MG63 (cell line): ENCODE data around the gene AGAP1. TPM values are rescaled to one million over a fixed set of nuclear protein-coding genes. Genes with fewer than 3 reads are reported as not detected.

Experiments used
- DNase-seq: peaks from one replicate; pipeline ENCODE4 v3.0.0-alpha.2; 2020
- H3K27me3 ChIP-seq: fragments of 250-450 bp; sonication (Bioruptor Pico); 2 replicates; pipeline ENCODE4 v1.5.1; 2020; ENCODE audit warnings: mild to moderate bottlenecking, moderate library complexity
- H3K36me3 ChIP-seq: fragments of 250-450 bp; sonication (Bioruptor Pico); 2 replicates; pipeline ENCODE4 v1.5.1; 2020; ENCODE audit warnings: mild to moderate bottlenecking, moderate library complexity
- H3K4me3 ChIP-seq: fragments of 250-450 bp; sonication (Bioruptor Pico); 2 replicates; pipeline ENCODE4 v1.5.1; 2020; ENCODE audit warnings: mild to moderate bottlenecking, moderate library complexity
- H3K9me3 ChIP-seq: fragments of 250-450 bp; sonication (Bioruptor Pico); 2 replicates; pipeline ENCODE4 v1.5.1; 2020; ENCODE audit warnings: mild to moderate bottlenecking, moderate library complexity
- total RNA-seq: library from RNA; depleted of rRNA; stranded (reverse); fragments of >200 nt; shearing (Covaris generic); gene quantifications from 2 replicates; pipeline ENCODE4 v1.2.3, GENCODE V29; 2014; ENCODE audit warnings: low replicate concordance

Gene AGAP1
- total RNA-seq, 1 experiment from 2014 or later = 8.8 TPM

DNA sequence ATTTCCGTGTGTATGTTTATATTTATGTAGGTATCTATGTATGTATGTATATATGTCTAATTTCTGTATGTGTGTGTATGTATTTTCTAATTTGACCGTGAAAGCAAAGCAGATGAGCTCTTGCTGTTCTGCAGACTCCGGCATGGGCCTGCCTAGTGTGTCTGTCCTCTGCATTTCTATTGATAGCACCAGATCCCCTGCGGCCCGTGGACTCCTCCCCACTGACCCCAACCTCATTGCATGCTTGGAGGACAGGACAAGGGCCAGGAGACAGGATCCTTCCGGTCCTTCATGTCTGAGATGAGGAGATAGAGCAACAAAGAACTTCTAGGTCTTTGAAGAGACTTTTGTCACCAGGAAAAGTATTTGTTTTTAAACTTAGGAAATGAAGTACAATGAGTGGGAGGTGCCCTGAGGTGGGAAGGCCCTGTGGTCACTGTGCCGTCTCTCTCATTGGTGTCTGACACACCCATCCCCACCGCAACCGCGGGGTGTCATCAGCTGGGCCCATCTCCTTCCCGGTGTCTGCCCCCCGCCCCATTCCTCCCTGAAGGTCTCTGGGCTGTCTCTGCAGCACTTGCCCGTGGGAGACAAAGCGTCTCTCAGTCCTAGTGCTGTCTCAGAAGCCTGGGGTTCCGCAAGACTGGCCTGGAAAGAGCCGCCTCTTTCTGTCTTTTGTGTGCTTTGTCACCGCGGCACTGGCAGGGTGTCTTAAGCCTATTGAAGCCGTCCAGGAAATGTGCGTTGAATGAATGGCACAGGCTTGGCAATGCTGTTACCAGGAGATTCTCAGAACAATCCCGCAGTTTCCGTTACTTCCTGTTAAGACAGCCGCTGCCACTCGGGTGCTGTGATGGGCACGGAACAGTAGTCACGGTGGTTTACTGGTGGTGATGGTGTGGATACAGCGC is 216.4 kb downstream of the AGAP1 start:
- H3K9me3 ChIP-seq = no peaks in the 10 kb centered on the region
- no peaks in the 10 kb centered on the region for H3K36me3 ChIP-seq
- DNase-seq = no peak
- H3K4me3 ChIP-seq = no peak overlapping the region
- no peaks in the 10 kb centered on the region for H3K27me3 ChIP-seq

DNA sequence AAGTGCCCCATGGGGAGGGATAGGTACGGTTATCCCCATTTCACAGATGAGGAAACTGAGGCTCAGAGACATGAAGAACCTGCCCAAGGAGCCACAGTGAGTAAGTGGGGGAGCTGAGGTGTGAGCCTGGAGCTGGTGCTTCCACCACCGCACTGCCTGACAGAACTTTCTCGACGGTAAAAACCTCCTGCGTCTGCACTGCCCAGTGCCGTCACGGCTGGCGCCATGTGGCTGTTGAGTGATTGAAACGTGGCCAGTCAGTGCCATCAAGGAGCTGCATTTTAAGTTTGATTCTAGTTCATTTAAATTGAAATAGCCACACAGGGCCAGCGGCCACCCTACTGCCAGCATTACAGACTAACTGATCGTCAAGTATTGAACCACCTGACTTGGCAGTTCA is 217.1 kb downstream of the AGAP1 start:
- Histone ChIP-seq H3K36me3 (no peaks in the 10 kb centered on the region), H3K27me3 (no peaks in the 10 kb centered on the region), H3K9me3 (no peaks in the 10 kb centered on the region), H3K4me3 (no peak overlapping the region)
- DNase-seq = no peak

DNA sequence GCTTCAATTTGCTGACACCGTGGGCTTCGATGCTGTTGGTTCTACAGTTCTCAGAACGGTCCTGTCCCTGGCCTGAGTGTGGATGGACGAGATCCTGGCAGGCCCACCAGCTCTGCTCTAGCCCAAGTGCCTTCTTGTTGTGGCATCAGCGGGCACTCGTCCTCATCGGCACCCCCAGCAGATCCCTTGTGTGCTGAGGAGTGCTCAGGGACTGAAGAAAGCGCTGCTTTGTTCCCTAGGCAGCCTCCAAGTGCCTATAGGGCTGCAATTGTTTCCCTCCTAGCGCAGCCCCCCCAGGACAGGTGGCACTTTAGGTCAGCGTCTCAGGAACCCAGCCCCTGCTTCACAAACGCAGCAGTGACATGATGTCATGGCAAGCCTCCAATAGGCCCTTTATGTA is 217.7 kb downstream of the AGAP1 start:
- Histone ChIP-seq H3K27me3 (no peaks in the 10 kb centered on the region), H3K4me3 (no peak overlapping the region), H3K36me3 (no peaks in the 10 kb centered on the region), H3K9me3 (no peaks in the 10 kb centered on the region)
- DNase-seq = no peak

DNA sequence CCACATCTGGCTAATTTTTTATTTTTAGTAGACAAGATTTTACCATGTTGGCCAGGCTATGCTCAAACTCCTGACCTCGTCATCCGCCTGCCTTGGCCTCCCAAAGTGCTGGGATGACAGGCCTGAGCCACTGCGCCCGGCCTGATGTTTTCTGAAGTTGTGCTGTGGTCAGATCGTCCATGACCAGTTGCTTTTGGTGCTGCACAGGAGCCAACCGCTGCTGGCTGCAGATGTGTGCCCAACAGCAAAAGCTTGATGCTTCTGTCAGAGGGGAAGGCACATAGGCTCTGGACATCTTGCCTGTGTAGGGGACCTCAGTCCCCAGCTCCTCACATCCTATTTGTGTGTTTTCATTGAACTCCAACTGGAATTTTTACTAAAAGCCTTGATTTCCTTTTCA is 218.3 kb downstream of the AGAP1 start:
- DNase-seq = no peak
- Histone ChIP-seq H3K36me3 (no peaks in the 10 kb centered on the region), H3K27me3 (no peaks in the 10 kb centered on the region), H3K4me3 (no peak overlapping the region), H3K9me3 (no peaks in the 10 kb centered on the region)

DNA sequence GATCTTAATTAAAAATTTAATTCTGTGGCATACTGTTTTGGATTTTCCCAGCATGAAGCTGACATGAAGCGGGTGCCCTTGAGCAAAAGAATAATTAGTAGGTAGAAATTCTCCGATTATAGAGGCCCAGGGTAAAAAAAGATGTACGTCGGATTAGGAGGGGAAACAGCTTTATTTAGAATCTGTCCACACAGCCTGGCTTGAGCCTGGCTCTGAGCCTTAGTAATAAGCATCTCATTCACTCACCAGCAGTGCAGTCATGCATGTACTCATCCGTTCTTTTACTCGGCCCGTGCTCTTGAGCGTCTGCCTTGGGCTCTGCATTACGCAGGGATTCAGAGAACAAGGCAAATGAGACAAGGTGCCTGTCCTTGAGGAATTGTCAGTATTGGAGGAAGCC is 219.3 kb downstream of the AGAP1 start:
- Histone ChIP-seq H3K36me3 (no peaks in the 10 kb centered on the region), H3K27me3 (no peaks in the 10 kb centered on the region), H3K9me3 (no peaks in the 10 kb centered on the region), H3K4me3 (no peak overlapping the region)
- no peak for DNase-seq

DNA sequence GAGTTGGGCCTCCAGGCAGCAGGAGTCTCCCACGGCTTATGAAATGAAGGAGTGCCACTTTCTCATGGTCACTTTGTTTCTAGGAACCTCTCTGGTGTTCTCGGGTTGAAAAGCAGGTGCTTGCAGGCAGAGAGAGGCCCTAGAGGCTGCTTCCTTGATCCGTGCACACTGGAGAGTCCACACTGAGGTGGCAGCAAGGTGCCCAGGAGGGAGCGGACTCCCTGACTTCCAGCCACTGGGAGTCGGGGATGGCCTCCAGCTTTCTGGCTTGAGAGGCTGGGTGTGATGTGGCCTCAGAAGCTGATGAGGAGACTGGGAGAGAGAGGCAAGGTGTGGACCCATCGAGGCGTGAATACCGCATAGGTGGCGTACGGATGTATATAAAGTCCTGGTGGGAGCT is 221.8 kb downstream of the AGAP1 start:
- H3K9me3 ChIP-seq = no peaks in the 10 kb centered on the region
- no peak for DNase-seq
- no peak overlapping the region for H3K4me3 ChIP-seq
- no peaks in the 10 kb centered on the region for H3K27me3 ChIP-seq
- no peaks in the 10 kb centered on the region for H3K36me3 ChIP-seq

DNA sequence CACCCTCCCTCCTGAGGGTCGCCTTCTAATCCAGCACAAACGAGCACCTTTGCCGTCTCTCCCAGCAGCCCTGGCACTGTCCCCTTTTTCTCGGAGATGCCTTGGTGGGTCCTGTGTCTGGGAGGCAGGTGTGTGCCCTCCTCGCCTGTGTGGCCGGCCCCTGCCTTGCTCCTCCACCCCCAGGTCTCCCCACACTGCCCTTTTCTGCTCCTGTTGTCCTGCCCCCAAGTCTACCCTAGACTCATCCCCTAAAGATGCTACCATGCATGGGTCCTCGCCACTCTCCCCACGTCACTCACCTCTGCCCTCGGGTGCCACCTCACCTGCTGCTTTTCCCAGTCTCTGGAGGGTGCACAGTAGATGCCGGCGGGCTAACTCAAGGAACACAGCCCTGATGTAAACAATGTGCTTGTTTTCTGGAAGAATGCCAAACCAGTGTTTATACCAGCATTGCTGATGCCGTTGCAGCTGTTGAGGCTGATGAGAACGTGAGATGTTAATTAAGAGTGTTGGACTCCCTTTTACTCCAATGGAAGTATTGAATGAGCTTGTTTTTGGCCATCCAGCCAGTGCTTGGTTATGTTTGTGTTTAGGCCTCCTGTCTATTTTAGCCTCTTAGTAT is 223.1 kb downstream of the AGAP1 start:
- DNase-seq = no peak
- Histone ChIP-seq H3K9me3 (no peaks in the 10 kb centered on the region), H3K27me3 (no peaks in the 10 kb centered on the region), H3K4me3 (no peak overlapping the region), H3K36me3 (no peaks in the 10 kb centered on the region)

DNA sequence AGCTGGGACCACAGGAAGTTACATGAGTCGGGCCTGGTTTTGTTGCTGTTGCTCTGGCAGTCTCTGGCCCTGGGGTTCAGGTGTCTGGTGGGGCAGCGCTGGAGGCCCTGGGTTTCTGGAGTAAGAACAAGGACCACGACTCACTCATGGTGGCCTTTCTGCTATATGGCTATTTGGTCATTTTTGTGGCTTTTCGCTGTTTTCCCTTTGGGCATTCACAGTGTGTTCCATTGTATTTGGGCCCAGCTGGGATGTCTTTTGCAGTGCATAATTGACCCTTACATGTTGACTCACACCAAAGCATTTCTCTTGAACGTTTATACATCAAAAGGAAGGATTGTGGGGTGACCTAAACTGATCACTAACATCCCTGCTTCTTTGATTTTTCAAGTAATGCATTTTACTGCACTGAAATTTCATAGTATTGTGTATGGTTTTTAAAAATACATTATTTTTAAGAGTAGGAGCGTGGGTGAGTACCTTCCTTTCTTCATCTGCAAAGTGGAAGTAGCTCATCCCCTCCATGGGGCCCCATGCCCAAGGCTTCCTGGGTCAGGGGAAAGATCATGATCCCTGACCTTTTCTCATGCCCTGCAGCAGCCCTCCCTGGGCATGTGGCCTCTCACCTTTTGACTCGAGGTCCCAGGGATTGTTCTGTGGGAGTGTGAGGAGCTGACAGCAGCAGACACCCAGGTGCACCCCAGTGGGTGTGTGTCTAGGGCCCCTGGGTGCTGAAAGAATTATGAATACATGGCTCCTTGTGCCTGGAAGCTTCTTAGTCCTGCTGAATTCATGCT is 225.5 kb downstream of the AGAP1 start:
- DNase-seq = no peak
- Histone ChIP-seq H3K36me3 (no peaks in the 10 kb centered on the region), H3K9me3 (no peaks in the 10 kb centered on the region), H3K27me3 (no peaks in the 10 kb centered on the region), H3K4me3 (no peak overlapping the region)

DNA sequence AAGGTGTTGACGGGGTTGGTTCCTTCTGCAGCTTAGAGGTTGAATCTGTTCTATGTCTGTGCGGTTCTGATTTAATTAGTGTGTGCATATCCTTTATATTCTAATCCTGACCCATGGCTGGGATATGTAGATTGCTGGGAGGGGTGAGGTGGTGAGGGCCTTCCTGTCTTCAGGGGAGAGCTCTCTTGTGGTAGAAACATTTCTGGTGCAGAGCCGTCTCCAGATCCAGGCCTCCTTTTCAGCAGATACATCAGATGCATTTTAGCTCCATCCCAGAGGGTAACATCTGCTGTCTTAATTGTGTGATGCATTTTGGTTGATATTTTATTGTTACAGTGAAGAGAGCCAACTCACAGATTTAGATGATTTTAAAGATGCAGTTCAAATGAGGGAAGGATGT is 227.8 kb downstream of the AGAP1 start:
- H3K4me3 ChIP-seq = no peak overlapping the region
- no peaks in the 10 kb centered on the region for H3K36me3 ChIP-seq
- no peak for DNase-seq
- no peaks in the 10 kb centered on the region for H3K27me3 ChIP-seq
- no peaks in the 10 kb centered on the region for H3K9me3 ChIP-seq

DNA sequence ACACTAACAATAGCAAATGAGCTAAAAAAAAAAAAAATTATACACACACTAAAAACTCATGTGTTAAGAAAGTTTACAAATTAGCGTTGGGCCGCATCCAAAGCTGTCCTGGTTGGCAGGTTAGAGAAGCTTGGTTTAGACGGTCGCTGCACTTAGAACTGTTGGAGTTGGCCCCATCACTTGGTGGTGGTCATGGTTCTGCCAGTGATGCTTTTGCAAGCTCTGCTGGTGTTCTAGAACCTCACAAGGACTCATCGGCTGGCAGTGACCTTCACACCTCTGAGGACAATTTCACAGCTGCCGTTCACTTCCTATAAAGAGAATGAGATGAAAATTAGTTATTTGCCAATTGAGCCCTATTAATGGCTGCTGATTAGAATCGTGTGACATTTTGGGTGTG is 229.0 kb downstream of the AGAP1 start:
- Histone ChIP-seq H3K36me3 (no peaks in the 10 kb centered on the region), H3K4me3 (no peak overlapping the region), H3K27me3 (no peaks in the 10 kb centered on the region), H3K9me3 (no peaks in the 10 kb centered on the region)
- no peak for DNase-seq

DNA sequence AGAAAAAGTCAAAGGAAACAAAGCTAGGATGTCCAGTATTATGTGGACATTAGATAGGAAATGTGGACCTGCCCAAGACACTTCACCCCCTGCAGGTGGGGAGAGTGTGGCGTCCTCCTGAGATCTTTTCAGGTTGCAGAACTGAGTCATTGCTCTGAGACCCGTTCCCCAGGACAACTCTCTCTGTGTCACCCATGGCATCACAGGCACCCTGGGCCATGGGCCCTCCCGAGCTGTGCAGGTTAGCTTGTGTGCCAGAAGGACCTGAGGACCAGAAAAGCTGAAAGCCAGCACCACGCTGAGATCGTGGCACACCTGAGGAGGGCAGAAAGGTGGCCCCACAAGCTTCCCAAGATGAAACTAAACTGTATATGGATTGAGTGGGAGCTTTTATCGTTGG is 229.5 kb downstream of the AGAP1 start:
- DNase-seq = no peak
- H3K27me3 ChIP-seq = no peaks in the 10 kb centered on the region
- no peak overlapping the region for H3K4me3 ChIP-seq
- H3K36me3 ChIP-seq = no peaks in the 10 kb centered on the region
- no peaks in the 10 kb centered on the region for H3K9me3 ChIP-seq

DNA sequence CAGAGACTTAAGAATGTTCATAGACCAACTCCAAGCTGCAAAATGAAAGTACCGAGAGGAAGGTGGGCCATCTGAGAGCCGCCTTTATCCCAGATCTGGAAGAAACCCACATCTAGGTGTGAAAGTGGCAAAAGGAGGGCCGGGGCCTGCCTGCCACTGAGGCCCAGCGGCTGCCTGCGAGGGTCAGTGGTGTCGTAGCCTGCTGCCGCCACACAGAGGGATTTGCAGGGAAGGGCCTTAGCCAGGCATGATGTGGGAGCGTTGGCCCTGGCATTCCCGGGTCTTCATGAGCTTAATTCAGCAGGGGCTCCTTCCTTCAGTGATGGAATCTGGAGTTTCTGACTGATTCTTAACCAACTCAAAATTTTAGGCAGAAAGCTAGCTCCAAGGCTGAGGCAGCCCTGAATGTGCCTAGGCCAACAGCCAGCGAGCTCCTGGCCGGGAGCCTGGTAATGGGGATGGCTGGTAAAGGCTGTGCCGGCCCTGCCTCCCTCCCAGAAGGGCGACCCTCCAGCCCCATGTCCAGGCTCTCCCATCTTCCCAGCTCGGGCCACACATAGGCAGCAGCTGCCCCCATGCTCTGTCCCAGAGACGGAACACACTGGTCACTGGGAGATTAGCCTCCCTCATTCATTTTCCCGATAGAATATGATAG is 230.1 kb downstream of the AGAP1 start:
- H3K4me3 ChIP-seq = no peak overlapping the region
- DNase-seq = no peak
- no peaks in the 10 kb centered on the region for H3K9me3 ChIP-seq
- H3K27me3 ChIP-seq = no peaks in the 10 kb centered on the region
- no peaks in the 10 kb centered on the region for H3K36me3 ChIP-seq

DNA sequence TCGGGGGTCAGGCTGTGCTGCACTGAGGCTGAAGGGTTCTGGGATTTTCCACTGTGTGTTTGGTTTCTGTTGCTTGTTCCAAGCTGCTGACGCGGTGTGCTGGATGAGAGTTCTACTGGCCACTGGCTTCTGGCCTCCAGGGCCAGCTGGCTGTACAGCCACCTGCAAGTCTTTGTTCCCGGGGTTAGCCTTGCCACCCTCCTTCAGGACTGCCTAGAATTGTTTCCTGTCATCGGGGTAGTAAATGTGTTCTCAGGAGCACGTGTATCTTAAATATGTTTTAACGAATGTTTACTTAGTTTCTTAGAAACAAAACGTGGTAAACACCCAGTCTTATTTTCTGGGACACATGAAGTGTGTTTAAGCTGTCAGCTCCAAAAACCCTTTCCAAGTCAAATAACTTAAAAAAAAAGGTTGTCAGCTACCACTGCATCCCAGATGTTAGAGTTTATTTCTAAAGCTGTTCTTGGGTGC is 231.2 kb downstream of the AGAP1 start:
- Histone ChIP-seq H3K36me3 (no peaks in the 10 kb centered on the region), H3K9me3 (no peaks in the 10 kb centered on the region), H3K27me3 (no peaks in the 10 kb centered on the region), H3K4me3 (no peak overlapping the region)
- no peak for DNase-seq

DNA sequence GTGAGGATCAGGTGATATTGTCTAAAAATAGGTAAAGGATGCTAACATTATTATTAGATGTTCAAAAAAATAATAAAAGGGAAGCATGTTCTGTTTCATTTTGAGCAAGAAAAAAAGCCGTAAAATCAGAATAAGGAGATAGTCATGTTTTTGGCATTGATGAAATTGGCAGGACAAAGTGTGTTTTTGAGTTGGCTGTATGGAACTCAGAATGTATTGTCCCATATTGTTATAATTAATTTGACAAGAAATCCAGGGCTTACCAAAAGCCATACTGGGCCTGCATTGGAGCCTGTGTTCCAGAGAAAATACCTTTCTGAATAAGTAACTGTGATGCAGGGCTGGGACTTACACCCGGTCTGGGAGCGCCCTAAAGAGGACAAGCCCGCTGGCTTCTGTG is 232.0 kb downstream of the AGAP1 start:
- no peaks in the 10 kb centered on the region for H3K9me3 ChIP-seq
- H3K27me3 ChIP-seq = no peaks in the 10 kb centered on the region
- no peaks in the 10 kb centered on the region for H3K36me3 ChIP-seq
- no peak for DNase-seq
- no peak overlapping the region for H3K4me3 ChIP-seq

DNA sequence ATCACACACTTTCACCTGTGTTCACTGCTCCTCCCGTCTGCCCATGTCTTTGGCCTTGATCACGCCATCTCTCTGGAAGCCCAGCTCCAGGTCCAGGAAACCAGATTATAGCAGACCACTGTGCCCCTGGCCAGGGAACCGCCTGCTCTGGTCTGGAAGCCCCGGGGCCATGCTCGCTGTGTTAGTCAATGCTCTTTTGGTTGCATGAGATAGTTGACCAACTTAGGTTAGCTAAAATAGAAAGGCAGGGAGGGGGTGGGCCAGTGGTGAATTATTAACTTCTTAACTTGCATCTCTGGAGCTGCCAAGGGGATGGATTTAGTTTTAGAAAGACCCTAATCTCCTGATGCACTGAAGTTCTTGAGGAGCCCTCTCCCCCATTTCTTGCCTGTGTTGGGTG is 232.7 kb downstream of the AGAP1 start:
- H3K4me3 ChIP-seq = no peak overlapping the region

DNA sequence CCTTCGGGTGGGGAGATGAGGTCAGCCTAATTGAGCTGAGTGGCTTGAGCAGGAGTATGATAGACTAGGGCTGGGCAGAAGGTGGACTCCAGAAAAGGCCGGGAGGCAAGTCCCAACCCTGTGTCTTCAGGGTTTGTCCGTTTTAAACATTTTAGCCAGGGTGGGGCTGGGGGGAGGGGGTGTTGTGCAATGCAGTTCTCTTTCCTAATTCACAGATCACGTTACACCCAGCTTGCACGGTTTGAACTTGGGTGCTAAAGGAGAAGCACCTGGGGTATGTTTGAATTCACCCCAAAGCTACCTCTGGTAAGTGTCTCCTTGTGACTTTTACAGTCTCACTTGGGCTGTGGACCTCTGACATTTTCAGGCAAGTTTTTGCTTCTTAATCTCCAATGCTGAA is 233.3 kb downstream of the AGAP1 start:
- H3K9me3 ChIP-seq = no peaks in the 10 kb centered on the region
- no peaks in the 10 kb centered on the region for H3K36me3 ChIP-seq
- no peak for DNase-seq
- no peaks in the 10 kb centered on the region for H3K27me3 ChIP-seq
- H3K4me3 ChIP-seq = no peak overlapping the region

More for the DNA sequence above, 232.7 kb downstream of the AGAP1 start:
- no peaks in the 10 kb centered on the region for H3K27me3 ChIP-seq
- no peaks in the 10 kb centered on the region for H3K36me3 ChIP-seq
- no peak for DNase-seq
- H3K9me3 ChIP-seq = no peaks in the 10 kb centered on the region
